Stimulated activated naive CD4-positive, alpha-beta T cell treated with Interleukin-2 at 50 U/mL for 16 hours (primary cell): Measurements from ENCODE around the gene CENPP.

Experiments used
- DNase-seq: peaks from one replicate; lab custom pipeline; 2025; lab: John Stamatoyannopoulos, UW

CENPP gene

GRCh38 chr9:92313624-92314012 lies 12.1 kb upstream of the CENPP start:
- no peak for DNase-seq

GRCh38 chr9:92315456-92315855 lies 10.3 kb upstream of the CENPP start:
- no peak for DNase-seq

GRCh38 chr9:92324431-92324830 lies 1.3 kb upstream of the CENPP start:
- DNase-seq, result no peak

GRCh38 chr9:92324889-92325268 lies 874 bp upstream of the CENPP start:
- DNase-seq, result no peak

GRCh38 chr9:92325991-92326500 lies 293 bp downstream of the CENPP start:
- DNase-seq, result no peak

- no peak for DNase-seq
Measured at GRCh38 chr9:92327283-92327850, 1.6 kb downstream of the CENPP start.

- DNase-seq, result no peak
Measured at GRCh38 chr9:92328225-92328624, 2.5 kb downstream of the CENPP start.

- no peak for DNase-seq
Measured at GRCh38 chr9:92332577-92333281, 7.0 kb downstream of the CENPP start.

GRCh38 chr9:92333282-92333634 lies 7.5 kb downstream of the CENPP start:
- DNase-seq, result no peak

- no peak for DNase-seq
Measured at GRCh38 chr9:92341578-92341977, 15.8 kb downstream of the CENPP start.

GRCh38 chr9:92342825-92343488 lies 17.2 kb downstream of the CENPP start:
- DNase-seq, result no peak

GRCh38 chr9:92345582-92345981 lies 19.8 kb downstream of the CENPP start:
- no peak for DNase-seq

- DNase-seq, result no peak
Measured at GRCh38 chr9:92349771-92350739, 24.3 kb downstream of the CENPP start.

- no peak for DNase-seq
Measured at GRCh38 chr9:92350740-92351133, 25.0 kb downstream of the CENPP start.

GRCh38 chr9:92353051-92353450 lies 27.3 kb downstream of the CENPP start:
- DNase-seq, result no peak

GRCh38 chr9:92359394-92359995 lies 33.7 kb downstream of the CENPP start:
- DNase-seq, result no peak

- DNase-seq, result no peak
Measured at GRCh38 chr9:92360083-92360482, 34.3 kb downstream of the CENPP start.

- DNase-seq, result no peak
Measured at GRCh38 chr9:92369075-92369474, 43.3 kb downstream of the CENPP start.

- no peak for DNase-seq
Measured at GRCh38 chr9:92373167-92373566, 47.4 kb downstream of the CENPP start.

GRCh38 chr9:92377876-92378275 lies 52.1 kb downstream of the CENPP start:
- no peak for DNase-seq

GRCh38 chr9:92378865-92379560 lies 53.3 kb downstream of the CENPP start:
- DNase-seq, result no peak
